Measurements from ENCODE around the gene MACROD2. TPM values are rescaled to one million over a fixed set of nuclear protein-coding genes. Genes with fewer than 3 reads are reported as not detected.

MACROD2 gene
- total and polyA plus RNA-seq, 4 donors, result 0.66 to 10.5 (median 3.3) TPM

- TF ChIP-seq, protein P1, sequence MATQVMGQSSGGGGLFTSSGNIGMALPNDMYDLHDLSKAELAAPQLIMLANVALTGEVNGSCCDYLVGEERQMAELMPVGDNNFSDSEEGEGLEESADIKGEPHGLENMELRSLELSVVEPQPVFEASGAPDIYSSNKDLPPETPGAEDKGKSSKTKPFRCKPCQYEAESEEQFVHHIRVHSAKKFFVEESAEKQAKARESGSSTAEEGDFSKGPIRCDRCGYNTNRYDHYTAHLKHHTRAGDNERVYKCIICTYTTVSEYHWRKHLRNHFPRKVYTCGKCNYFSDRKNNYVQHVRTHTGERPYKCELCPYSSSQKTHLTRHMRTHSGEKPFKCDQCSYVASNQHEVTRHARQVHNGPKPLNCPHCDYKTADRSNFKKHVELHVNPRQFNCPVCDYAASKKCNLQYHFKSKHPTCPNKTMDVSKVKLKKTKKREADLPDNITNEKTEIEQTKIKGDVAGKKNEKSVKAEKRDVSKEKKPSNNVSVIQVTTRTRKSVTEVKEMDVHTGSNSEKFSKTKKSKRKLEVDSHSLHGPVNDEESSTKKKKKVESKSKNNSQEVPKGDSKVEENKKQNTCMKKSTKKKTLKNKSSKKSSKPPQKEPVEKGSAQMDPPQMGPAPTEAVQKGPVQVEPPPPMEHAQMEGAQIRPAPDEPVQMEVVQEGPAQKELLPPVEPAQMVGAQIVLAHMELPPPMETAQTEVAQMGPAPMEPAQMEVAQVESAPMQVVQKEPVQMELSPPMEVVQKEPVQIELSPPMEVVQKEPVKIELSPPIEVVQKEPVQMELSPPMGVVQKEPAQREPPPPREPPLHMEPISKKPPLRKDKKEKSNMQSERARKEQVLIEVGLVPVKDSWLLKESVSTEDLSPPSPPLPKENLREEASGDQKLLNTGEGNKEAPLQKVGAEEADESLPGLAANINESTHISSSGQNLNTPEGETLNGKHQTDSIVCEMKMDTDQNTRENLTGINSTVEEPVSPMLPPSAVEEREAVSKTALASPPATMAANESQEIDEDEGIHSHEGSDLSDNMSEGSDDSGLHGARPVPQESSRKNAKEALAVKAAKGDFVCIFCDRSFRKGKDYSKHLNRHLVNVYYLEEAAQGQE (IDR thresholded peaks at IDR 0.05), result no peak
- no peak for TF ChIP-seq YY1 (IDR thresholded peaks at IDR 0.05)
- no peak for TF ChIP-seq HNF4A (conservative IDR thresholded peaks at IDR 0.05)
- TF ChIP-seq SP1 (IDR thresholded peaks at IDR 0.05), result no peak
- TF ChIP-seq NR2F2 (IDR thresholded peaks at IDR 0.05), result no peak
- no peak for TF ChIP-seq RAD21 (IDR thresholded peaks at IDR 0.05)
- no peak for TF ChIP-seq FOXA1 (IDR thresholded peaks at IDR 0.05)
- no peak for TF ChIP-seq FOXA2 (IDR thresholded peaks at IDR 0.05)
- TF ChIP-seq, protein P2, sequence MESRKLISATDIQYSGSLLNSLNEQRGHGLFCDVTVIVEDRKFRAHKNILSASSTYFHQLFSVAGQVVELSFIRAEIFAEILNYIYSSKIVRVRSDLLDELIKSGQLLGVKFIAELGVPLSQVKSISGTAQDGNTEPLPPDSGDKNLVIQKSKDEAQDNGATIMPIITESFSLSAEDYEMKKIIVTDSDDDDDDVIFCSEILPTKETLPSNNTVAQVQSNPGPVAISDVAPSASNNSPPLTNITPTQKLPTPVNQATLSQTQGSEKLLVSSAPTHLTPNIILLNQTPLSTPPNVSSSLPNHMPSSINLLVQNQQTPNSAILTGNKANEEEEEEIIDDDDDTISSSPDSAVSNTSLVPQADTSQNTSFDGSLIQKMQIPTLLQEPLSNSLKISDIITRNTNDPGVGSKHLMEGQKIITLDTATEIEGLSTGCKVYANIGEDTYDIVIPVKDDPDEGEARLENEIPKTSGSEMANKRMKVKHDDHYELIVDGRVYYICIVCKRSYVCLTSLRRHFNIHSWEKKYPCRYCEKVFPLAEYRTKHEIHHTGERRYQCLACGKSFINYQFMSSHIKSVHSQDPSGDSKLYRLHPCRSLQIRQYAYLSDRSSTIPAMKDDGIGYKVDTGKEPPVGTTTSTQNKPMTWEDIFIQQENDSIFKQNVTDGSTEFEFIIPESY (IDR thresholded peaks at IDR 0.05), result no peak
- TF ChIP-seq HNF4G (IDR thresholded peaks at IDR 0.05), result no peak
These were observed 1302.0 kb downstream of the MACROD2 start (continued) for GRCh38 chr20:15297059-15297875.

- Histone ChIP-seq H3K9ac (ENCODE audit: low read depth in 1 of 2, low read length in 2 of 2) (no peak overlapping the region), H3K27me3 (ENCODE audit: control insufficient read depth in 4 of 4, insufficient read depth in 4 of 4, low read length in 3 of 4) (no peaks in the 10 kb centered on the region), H3K9me3 (ENCODE audit: control insufficient read depth in 4 of 4, low read length in 3 of 4) (peaks cover 0 to 2% (median 0%) of the 10 kb centered on the region in 4 donors), H3K27ac (ENCODE audit: low read depth in 1 of 2, low read length in 2 of 2) (no peak overlapping the region), H3K4me3 (ENCODE audit: low read depth in 1 of 3, low read length in 3 of 3) (no peak overlapping the region), H3K4me1 (ENCODE audit: control insufficient read depth in 4 of 4, insufficient read depth in 4 of 4, low read length in 3 of 4) (no peaks in the 10 kb centered on the region), H3K36me3 (ENCODE audit: control insufficient read depth in 4 of 4, insufficient read depth in 3 of 4, low read depth in 1 of 4, low read length in 3 of 4) (no peaks in the 10 kb centered on the region)
- 89% methylated on average over 5 of the region's 5 CpGs for WGBS
- TF ChIP-seq FOXA2 (IDR thresholded peaks at IDR 0.05), result no peak
- TF ChIP-seq TAF1 (conservative IDR thresholded peaks at IDR 0.05), result no peak
- no peak for TF ChIP-seq YY1 (IDR thresholded peaks at IDR 0.05)
- TF ChIP-seq FOXA1 (IDR thresholded peaks at IDR 0.05), result no peak
- no peak for DNase-seq (ENCODE audit: low spot score)
These were observed 1306.8 kb downstream of the MACROD2 start for GRCh38 chr20:15302075-15302474.

DNA sequence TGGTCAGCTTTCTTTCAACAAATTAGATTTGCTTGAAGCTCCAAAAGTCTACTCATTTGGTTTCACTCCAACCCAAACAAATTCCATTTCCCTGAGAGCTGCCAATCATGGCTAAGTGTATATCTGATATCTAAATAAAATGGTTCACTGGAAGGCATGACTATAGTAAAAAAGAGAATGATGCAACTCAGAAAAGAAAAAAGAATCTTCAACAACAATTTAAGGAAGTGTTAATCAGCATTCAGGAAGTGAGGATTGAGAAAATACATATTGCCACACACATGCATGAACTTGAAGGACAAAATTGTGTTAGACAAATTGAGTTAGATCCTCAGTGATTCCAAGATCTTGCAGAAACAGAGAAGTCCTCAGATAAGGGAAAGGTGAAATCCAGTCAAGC lies 1315.0 kb downstream of the MACROD2 start:
- H3K4me1 ChIP-seq (ENCODE audit: control insufficient read depth in 4 of 4, insufficient read depth in 4 of 4, low read length in 3 of 4), result no peaks in the 10 kb centered on the region
- H3K27me3 ChIP-seq (ENCODE audit: control insufficient read depth in 4 of 4, insufficient read depth in 4 of 4, low read length in 3 of 4), result no peaks in the 10 kb centered on the region
- no peaks in the 10 kb centered on the region for H3K36me3 ChIP-seq (ENCODE audit: control insufficient read depth in 4 of 4, insufficient read depth in 3 of 4, low read depth in 1 of 4, low read length in 3 of 4)
- no peak overlapping the region for H3K9ac ChIP-seq (ENCODE audit: low read depth in 1 of 2, low read length in 2 of 2)
- no peak for DNase-seq (ENCODE audit: low spot score)
- no peak overlapping the region for H3K27ac ChIP-seq (ENCODE audit: low read depth in 1 of 2, low read length in 2 of 2)
- no peak overlapping the region for H3K4me3 ChIP-seq (ENCODE audit: low read depth in 1 of 3, low read length in 3 of 3)
- no peaks in the 10 kb centered on the region for H3K9me3 ChIP-seq (ENCODE audit: control insufficient read depth in 4 of 4, low read length in 3 of 4)
- TF ChIP-seq HNF4G (IDR thresholded peaks at IDR 0.05) (no peak), NR2F2 (IDR thresholded peaks at IDR 0.05) (no peak), TAF1 (conservative IDR thresholded peaks at IDR 0.05) (no peak), EGR1 (IDR thresholded peaks at IDR 0.05; ENCODE audit: low read depth in 2 of 2) (no peak), MAX (IDR thresholded peaks at IDR 0.05) (no peak), GABPA (IDR thresholded peaks at IDR 0.05 in 1 of 2, conservative IDR thresholded peaks at IDR 0.05 in 1 of 2) (no peak), RXRA (IDR thresholded peaks at IDR 0.05) (no peak), FOXA2 (IDR thresholded peaks at IDR 0.05) (no peak), HNF4A (conservative IDR thresholded peaks at IDR 0.05) (no peak)
- TF ChIP-seq, protein P2 (IDR thresholded peaks at IDR 0.05), result no peak
- TF ChIP-seq, protein P1 (IDR thresholded peaks at IDR 0.05), result no peak
- TF ChIP-seq, protein P3, sequence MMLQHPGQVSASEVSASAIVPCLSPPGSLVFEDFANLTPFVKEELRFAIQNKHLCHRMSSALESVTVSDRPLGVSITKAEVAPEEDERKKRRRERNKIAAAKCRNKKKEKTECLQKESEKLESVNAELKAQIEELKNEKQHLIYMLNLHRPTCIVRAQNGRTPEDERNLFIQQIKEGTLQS (IDR thresholded peaks at IDR 0.05), result no peak

Measured in liver (tissue), 9 donors.